Right lobe of liver (tissue), 6 donors: ENCODE results near the gene C5orf58. TPM values are rescaled to one million over a fixed set of nuclear protein-coding genes. Genes with fewer than 3 reads are reported as not detected.
A peak's percentile ranks its signal among the peaks of the same experiment; 100 is the strongest.

Experiments used
- ATAC-seq, 4 donors: fragments of 200-7000 bp; cut with Tn5 transposase; one replicate each; pipeline ENCODE4 v1.9.1; 2020; ENCODE audit warnings: mild to moderate bottlenecking in 4 of 4, moderate library complexity in 4 of 4
- DNase-seq, 3 donors: peaks; one replicate each; pipeline ENCODE4 v3.0.0-alpha.2; 2020
- H3K27ac ChIP-seq, 3 donors: fragments of 200-600 bp; one replicate each; pipeline ENCODE4 v1.8.0; 2022
- H3K27me3 ChIP-seq, 2 donors: fragments of 200-600 bp; one replicate each; pipeline ENCODE4 v1.8.0; 2022
- H3K36me3 ChIP-seq, 4 donors: fragments of 200-600 bp; sonication (generic) in 1 of 4; one replicate each; pipeline versions ENCODE4 v1.5.1 to v1.8.0; 2017 to 2022; ENCODE audit warnings: control low read depth in 1 of 4
- H3K4me1 ChIP-seq, 4 donors: fragments of 200-600 bp; sonication (generic) in 1 of 4; one replicate each; pipeline versions ENCODE4 v1.5.1 to v1.8.0; 2017 to 2022; ENCODE audit warnings: control low read depth in 1 of 4
- H3K4me3 ChIP-seq, 3 donors: fragments of 200-600 bp; one replicate each; pipeline ENCODE4 v1.8.0; 2022
- H3K9me3 ChIP-seq, 4 donors: fragments of 200-600 bp; sonication (generic) in 1 of 4; one replicate each; pipeline versions ENCODE4 v1.5.1 to v1.8.0; 2017 to 2022; ENCODE audit warnings: control low read depth in 1 of 4
- CTCF ChIP-seq, 4 donors: fragments of 200-600 bp in 3 of 4; fragments of 450-650 bp in 1 of 4; IDR thresholded peaks; one replicate each; pipeline versions ENCODE4 v1.5.1 to v1.8.0; 2016 to 2022; ENCODE audit warnings: antibody characterized with exemption in 4 of 4, mild to moderate bottlenecking in 2 of 4
- POLR2A ChIP-seq: fragments of 450-650 bp; IDR thresholded peaks from one replicate; pipeline ENCODE4 v1.6.1; 2017; ENCODE audit warnings: antibody characterized with exemption, mild to moderate bottlenecking
- WGBS: methylation state at CpG from one replicate; pipeline ENCODE4 v1.1.6; 2018; ENCODE audit warnings: low coverage, low lambda C conversion rate; ENCODE audit not compliant: insufficient coverage; ENCODE audit errors: missing lambda C conversion rate; 5-methylcytosine and 5-hydroxymethylcytosine counted together
- intact Hi-C, 2 donors: fragments of 100-400 bp; cut with DNase I; formaldehyde crosslinking; loops; one replicate each; pipeline versions ENCODE4 v1.11.2 to v1.14.1; 2022
- total RNA-seq, 6 experiments: library from RNA; depleted of rRNA in 2 of 6; stranded (reverse); fragments of >200 nt in 2 of 6; fragmentation: NEBNext Ultra II Directional in 3 of 6; extraction: Animal tissue kit (Norgen Biotek cat#: 25700) in 3 of 6; gene quantifications; one replicate each; pipeline versions ENCODE4 v1.1.0 to v1.2.4, GENCODE V29; 2016 to 2023
- donor health status: DM: no; HTN: yes; CAD: no.
- donor health status: DM: no; HTN: no; CAD: no.
- donor health status: DM: no; HTN: no; CAD: no.
- donor health status: DM: no; HTN: yes; CAD: no.
- donor health status: DM: no; HTN: yes; CAD: no.

C5orf58 gene
- total RNA-seq, 6 experiments from 2014 or later: not detected

GRCh38 chr5:170277867-170278281 lies 45.1 kb downstream of the C5orf58 start:
- ATAC-seq: peak in 1 of 4 donors; percentile 8
- 30% methylated on average over 6 of the region's 6 CpGs for WGBS

GRCh38 chr5:170278611-170279458 lies 46.0 kb downstream of the C5orf58 start:
- Histone ChIP-seq H3K4me3 (no peak overlapping the region), H3K27ac (no peak overlapping the region), H3K4me1 (peaks cover 0 to 4% (median 0%) of the 10 kb centered on the region in 4 donors), H3K9me3 (no peaks in the 10 kb centered on the region), H3K36me3 (no peaks in the 10 kb centered on the region), H3K27me3 (no peaks in the 10 kb centered on the region)
- ATAC-seq (peak; percentile 58 to 72 (median 63)), DNase-seq (peak in 2 of 3 donors; percentile 55 to 74)
- WGBS: 19% methylated on average over 5 of the region's 9 CpGs
- TF ChIP-seq CTCF (IDR thresholded peaks at IDR 0.05) (no peak), POLR2A (no peak)
- intact Hi-C loops: loop anchor here in 1 of 2 donors (5.0 kb wide), 1 partner anchor 123 kb away; no protein-coding TSS in a partner anchor

More at GRCh38 chr5:170277867-170278281, 45.1 kb downstream of the C5orf58 start:
- Histone ChIP-seq H3K4me1 (peaks cover 0 to 4% (median 0%) of the 10 kb centered on the region in 4 donors), H3K27me3 (no peaks in the 10 kb centered on the region), H3K9me3 (no peaks in the 10 kb centered on the region), H3K27ac (peak overlapping the region in 1 of 3 donors; percentile 51), H3K36me3 (no peaks in the 10 kb centered on the region), H3K4me3 (no peak overlapping the region)
- DNase-seq: no peak
- intact Hi-C loops: loop anchor here in 1 of 2 donors (5.0 kb wide), 1 partner anchor 124 kb away; no protein-coding TSS in a partner anchor
- TF ChIP-seq CTCF (IDR thresholded peaks at IDR 0.05): no peak
- TF ChIP-seq POLR2A: no peak

- WGBS: 61% methylated on average over 4 of the region's 4 CpGs
- Histone ChIP-seq H3K27ac (peak overlapping the region in 1 of 3 donors; percentile 8), H3K4me1 (peaks cover 0 to 4% (median 0%) of the 10 kb centered on the region in 4 donors), H3K27me3 (no peaks in the 10 kb centered on the region), H3K4me3 (no peak overlapping the region), H3K36me3 (no peaks in the 10 kb centered on the region), H3K9me3 (no peaks in the 10 kb centered on the region)
- intact Hi-C loops: loop anchor here in 1 of 2 donors (5.0 kb wide), 1 partner anchor 123 kb away; no protein-coding TSS in a partner anchor
- TF ChIP-seq CTCF (IDR thresholded peaks at IDR 0.05) (no peak), POLR2A (no peak)
- ATAC-seq (no peak), DNase-seq (no peak)
Observed at GRCh38 chr5:170279459-170279817, 46.7 kb downstream of the C5orf58 start.

GRCh38 chr5:170280011-170280493 lies 47.3 kb downstream of the C5orf58 start:
- Histone ChIP-seq H3K27ac (peak overlapping the region in 1 of 3 donors; percentile 8), H3K36me3 (no peaks in the 10 kb centered on the region), H3K27me3 (no peaks in the 10 kb centered on the region), H3K9me3 (no peaks in the 10 kb centered on the region), H3K4me1 (peaks cover 0 to 4% (median 0%) of the 10 kb centered on the region in 4 donors), H3K4me3 (no peak overlapping the region)
- DNase-seq: no peak
- TF ChIP-seq POLR2A (no peak), CTCF (IDR thresholded peaks at IDR 0.05) (no peak)
- WGBS: 41% methylated on average over 4 of the region's 6 CpGs
- no peak for ATAC-seq
- intact Hi-C loops: no loop called here
